Thoracic aorta (tissue), 2 donors: ENCODE data around the gene ITIH3. TPM values are rescaled to one million over a fixed set of nuclear protein-coding genes. Genes with fewer than 3 reads are reported as not detected.

ENCODE experiments used
- ATAC-seq: fragments of 150-250 bp; one replicate; pipeline ENCODE4 v1.8.0; 2017; ENCODE audit warnings: low read depth; ENCODE audit not compliant: insufficient number of reproducible peaks, low FRiP score
- DNase-seq: peaks from one replicate; pipeline ENCODE4 v3.0.0-alpha.2; 2020; ENCODE audit warnings: low spot score
- H3K27ac ChIP-seq, 2 donors: fragments of 200-600 bp; sonication (generic); 1 replicate in 1 of 2; 2 replicates in 1 of 2; pipeline ENCODE4 v1.5.1; 2016; ENCODE audit warnings: mild to moderate bottlenecking in 2 of 2, moderate library complexity in 2 of 2
- H3K27me3 ChIP-seq: fragments of 200-600 bp; sonication (generic); replicated peaks from 2 replicates; pipeline ENCODE4 v1.6.0; 2016; ENCODE audit warnings: mild to moderate bottlenecking; ENCODE audit not compliant: insufficient read depth
- H3K36me3 ChIP-seq: fragments of 200-600 bp; sonication (generic); one replicate; pipeline ENCODE4 v1.5.1; 2016
- H3K4me1 ChIP-seq, 2 donors: fragments of 200-600 bp; sonication (generic); 1 replicate in 1 of 2; 2 replicates in 1 of 2; pipeline versions ENCODE4 v1.5.1 to v1.6.0; 2016; ENCODE audit warnings: low read depth in 2 of 2, mild to moderate bottlenecking in 1 of 2; ENCODE audit not compliant: control insufficient read depth in 1 of 2
- H3K4me3 ChIP-seq: fragments of 200-600 bp; sonication (generic); 2 replicates; pipeline ENCODE4 v1.5.1; 2016; ENCODE audit warnings: mild to moderate bottlenecking
- H3K9me3 ChIP-seq: fragments of 200-600 bp; sonication (generic); 2 replicates; pipeline ENCODE4 v1.5.1; 2016
- CTCF ChIP-seq: fragments of 200-600 bp; sonication (generic); IDR thresholded peaks from one replicate; pipeline ENCODE4 v1.5.1; 2019; ENCODE audit warnings: antibody characterized with exemption
- total RNA-seq, 2 donors: library from RNA; depleted of rRNA; stranded (reverse); fragments of >200 nt; gene quantifications; one replicate each; pipeline versions ENCODE4 v1.1.0 to v1.2.3, GENCODE V29; 2016

ITIH3 gene
- total RNA-seq, 2 donors from 2014 or later = 2.6 to 14.2 TPM

DNA sequence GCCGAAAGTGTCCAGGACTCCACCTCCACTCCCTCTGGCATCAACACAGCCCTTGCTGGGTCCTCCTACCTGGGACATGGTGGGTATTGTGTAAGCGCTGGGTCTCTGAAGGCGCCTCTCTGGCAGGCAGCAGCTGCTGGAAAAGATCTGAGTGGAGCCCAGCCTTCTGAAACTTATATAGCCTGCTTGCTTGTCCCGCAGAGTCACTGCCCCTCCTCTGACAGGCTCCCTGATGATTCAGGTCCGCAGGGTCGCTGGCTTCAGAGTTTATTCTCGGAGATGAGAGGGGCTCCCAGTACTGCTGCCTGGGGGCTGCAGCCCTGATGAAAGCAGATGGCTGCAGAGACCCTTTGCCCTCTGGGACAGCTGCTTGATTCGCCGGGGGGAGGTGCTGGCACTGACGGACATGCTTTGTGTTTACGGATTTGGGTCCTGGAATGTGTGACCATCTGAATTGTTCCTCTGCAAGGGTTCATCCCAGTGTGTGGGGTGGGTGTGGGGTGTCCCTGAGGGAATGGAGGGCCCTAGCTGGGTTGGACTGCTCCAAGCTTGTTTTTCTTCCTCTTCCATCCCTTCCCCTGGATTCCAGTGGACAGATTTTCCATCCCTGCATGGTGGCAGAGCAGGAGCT, 40.4 kb downstream of the ITIH3 start, which contains the start of gene MUSTN1:
TSS of gene MUSTN1 (minus strand) at position 149 of the 631 bp plus-strand sequence. CDS start at position 78, 71 bp downstream.
- Histone ChIP-seq H3K9me3 (no peaks in the 10 kb centered on the region), H3K4me3 (peak within 1 kb of the TSS; percentile 55), H3K36me3 (peaks cover 6% of the 10 kb centered on the region), H3K27me3 (no peaks in the 10 kb centered on the region), H3K27ac (peak within 1 kb of the TSS; percentile 69 to 73), H3K4me1 (peaks cover 35 to 76% of the 10 kb centered on the region in 2 donors)
- DNase-seq = no peak
- TF ChIP-seq CTCF = no peak
- ATAC-seq = no peak

GRCh38 chr3:52835766-52836470, 41.3 kb downstream of the ITIH3 start:
- peak overlapping the region; percentile 69 to 73 for H3K27ac ChIP-seq
- no peaks in the 10 kb centered on the region for H3K27me3 ChIP-seq
- DNase-seq = no peak
- no peak for ATAC-seq
- peaks cover 27 to 66% of the 10 kb centered on the region in 2 donors for H3K4me1 ChIP-seq
- H3K4me3 ChIP-seq = no peak overlapping the region
- H3K36me3 ChIP-seq = peaks cover 8% of the 10 kb centered on the region
- no peak for TF ChIP-seq CTCF
- no peaks in the 10 kb centered on the region for H3K9me3 ChIP-seq

DNA sequence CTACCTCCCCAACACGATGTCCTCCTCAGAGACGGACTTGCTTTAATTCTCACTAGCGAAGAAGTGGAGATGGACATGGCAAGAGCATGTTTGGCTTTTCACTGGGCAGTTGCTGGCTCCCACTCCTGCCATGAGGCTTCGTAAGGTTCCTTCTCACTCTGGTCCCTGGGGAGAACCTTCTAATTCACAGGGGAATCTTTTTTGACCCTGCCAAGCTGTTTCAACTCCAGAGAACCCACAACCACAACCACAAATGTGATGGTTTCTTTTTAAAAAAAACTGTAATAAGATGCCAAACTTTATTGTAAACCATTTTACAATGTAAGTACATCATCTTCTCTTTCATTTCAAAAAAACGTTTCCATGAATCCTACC, 41.9 kb downstream of the ITIH3 start:
- no peak for ATAC-seq
- no peak for DNase-seq
- peaks cover 22 to 61% of the 10 kb centered on the region in 2 donors for H3K4me1 ChIP-seq
- H3K27ac ChIP-seq = peak overlapping the region; percentile 39 to 73
- H3K36me3 ChIP-seq = peaks cover 13% of the 10 kb centered on the region
- no peaks in the 10 kb centered on the region for H3K9me3 ChIP-seq
- H3K4me3 ChIP-seq = no peak overlapping the region
- no peaks in the 10 kb centered on the region for H3K27me3 ChIP-seq
- TF ChIP-seq CTCF = no peak

DNA sequence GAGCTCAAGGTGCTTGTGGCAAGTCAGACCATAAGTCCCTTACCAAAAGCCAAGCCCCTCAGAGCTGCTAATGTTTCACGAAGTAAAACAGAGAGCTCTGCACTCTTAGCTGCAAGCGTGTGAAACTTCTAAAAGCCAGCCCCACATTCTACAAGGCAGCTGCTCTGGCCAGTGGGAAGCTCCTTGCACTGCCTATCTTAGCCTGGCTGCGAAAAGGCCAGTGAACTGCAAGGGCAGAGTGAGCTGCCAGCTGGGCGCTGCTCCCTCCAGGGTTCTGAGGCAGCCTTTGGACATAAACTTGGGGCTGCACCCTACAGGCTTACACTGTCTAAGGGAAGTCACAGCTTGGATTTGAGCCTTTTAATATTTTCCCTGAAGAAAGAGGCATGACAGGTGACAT, 42.4 kb downstream of the ITIH3 start:
- Histone ChIP-seq H3K36me3 (peaks cover 19% of the 10 kb centered on the region), H3K9me3 (no peaks in the 10 kb centered on the region), H3K27ac (peak overlapping the region; percentile 39 to 73), H3K4me1 (peaks cover 18 to 56% of the 10 kb centered on the region in 2 donors), H3K4me3 (no peak overlapping the region), H3K27me3 (no peaks in the 10 kb centered on the region)
- no peak for DNase-seq
- no peak for TF ChIP-seq CTCF
- no peak for ATAC-seq

GRCh38 chr3:52838561-52839267, 44.1 kb downstream of the ITIH3 start:
- TF ChIP-seq CTCF = no peak
- ATAC-seq (no peak), DNase-seq (no peak)
- Histone ChIP-seq H3K4me3 (no peak overlapping the region), H3K27ac (no peak overlapping the region), H3K4me1 (peaks cover 18 to 55% of the 10 kb centered on the region in 2 donors), H3K9me3 (no peaks in the 10 kb centered on the region), H3K27me3 (no peaks in the 10 kb centered on the region), H3K36me3 (peaks cover 26% of the 10 kb centered on the region)
